Measurements from ENCODE around the gene ZNF70.

The ZNF70 gene

DNA sequence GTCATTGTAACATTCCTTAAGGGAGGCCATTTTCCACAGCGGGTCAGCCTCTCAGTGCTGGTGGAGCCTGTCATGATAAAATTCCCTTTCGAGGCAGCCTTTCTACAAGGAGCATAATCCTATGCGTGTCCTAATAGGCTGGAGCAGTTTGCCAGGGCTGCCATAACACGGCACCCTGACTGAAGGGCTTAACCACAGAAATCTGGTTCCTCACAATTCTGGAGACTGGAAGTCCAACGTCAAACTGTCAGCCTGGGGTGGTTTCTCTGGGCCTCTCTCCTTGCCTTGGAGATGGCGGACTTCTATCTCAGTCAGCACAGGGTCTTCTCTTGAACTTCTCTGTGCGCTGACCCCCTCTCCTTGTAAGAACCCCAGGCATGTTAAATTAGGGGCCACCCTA lies 61.5 kb downstream of the ZNF70 start:
- DNase-seq = no peak
